Measurements from ENCODE around the gene CYP1A1. TPM values are rescaled to one million over a fixed set of nuclear protein-coding genes. Genes with fewer than 3 reads are reported as not detected.

The CYP1A1 gene
- total RNA-seq, 1 donor from 2014 or later: 0.38 TPM

DNA sequence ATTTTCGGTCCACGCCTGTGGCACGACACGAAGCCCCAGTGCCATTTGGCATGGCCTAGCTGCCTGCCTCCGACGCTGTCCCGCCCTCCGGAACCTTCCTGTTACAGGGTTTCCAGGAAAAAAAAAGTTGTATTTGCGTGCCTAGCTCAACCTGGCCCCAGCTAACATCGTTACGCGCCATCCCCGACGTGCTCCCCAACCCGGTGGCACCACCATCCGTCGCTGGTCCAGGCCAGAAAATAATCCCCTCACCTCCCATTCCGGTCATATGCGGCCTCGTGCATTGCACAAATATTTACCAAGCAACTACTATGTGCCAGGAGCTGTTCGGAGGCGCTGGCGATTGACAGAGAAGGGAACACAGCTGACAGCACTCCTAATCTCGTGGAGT lies 1.4 kb upstream of the CYP1A1 start:
- TF ChIP-seq, protein P1, sequence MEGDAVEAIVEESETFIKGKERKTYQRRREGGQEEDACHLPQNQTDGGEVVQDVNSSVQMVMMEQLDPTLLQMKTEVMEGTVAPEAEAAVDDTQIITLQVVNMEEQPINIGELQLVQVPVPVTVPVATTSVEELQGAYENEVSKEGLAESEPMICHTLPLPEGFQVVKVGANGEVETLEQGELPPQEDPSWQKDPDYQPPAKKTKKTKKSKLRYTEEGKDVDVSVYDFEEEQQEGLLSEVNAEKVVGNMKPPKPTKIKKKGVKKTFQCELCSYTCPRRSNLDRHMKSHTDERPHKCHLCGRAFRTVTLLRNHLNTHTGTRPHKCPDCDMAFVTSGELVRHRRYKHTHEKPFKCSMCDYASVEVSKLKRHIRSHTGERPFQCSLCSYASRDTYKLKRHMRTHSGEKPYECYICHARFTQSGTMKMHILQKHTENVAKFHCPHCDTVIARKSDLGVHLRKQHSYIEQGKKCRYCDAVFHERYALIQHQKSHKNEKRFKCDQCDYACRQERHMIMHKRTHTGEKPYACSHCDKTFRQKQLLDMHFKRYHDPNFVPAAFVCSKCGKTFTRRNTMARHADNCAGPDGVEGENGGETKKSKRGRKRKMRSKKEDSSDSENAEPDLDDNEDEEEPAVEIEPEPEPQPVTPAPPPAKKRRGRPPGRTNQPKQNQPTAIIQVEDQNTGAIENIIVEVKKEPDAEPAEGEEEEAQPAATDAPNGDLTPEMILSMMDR (IDR thresholded peaks at IDR 0.05): no peak
- Histone ChIP-seq H3K4me3 (peak overlapping the region; percentile 75), H3K36me3 (no peaks in the 10 kb centered on the region), H3K4me1 (peaks cover 17% of the 10 kb centered on the region), H3K27ac (peak overlapping the region; percentile 75), H3K9me3 (no peaks in the 10 kb centered on the region), H3K27me3 (ENCODE audit: low read depth) (peaks cover 10% of the 10 kb centered on the region)
- no peak for DNase-seq
- ATAC-seq: no peak
- intact Hi-C loops (cut with DNase I): no loop called here

DNA sequence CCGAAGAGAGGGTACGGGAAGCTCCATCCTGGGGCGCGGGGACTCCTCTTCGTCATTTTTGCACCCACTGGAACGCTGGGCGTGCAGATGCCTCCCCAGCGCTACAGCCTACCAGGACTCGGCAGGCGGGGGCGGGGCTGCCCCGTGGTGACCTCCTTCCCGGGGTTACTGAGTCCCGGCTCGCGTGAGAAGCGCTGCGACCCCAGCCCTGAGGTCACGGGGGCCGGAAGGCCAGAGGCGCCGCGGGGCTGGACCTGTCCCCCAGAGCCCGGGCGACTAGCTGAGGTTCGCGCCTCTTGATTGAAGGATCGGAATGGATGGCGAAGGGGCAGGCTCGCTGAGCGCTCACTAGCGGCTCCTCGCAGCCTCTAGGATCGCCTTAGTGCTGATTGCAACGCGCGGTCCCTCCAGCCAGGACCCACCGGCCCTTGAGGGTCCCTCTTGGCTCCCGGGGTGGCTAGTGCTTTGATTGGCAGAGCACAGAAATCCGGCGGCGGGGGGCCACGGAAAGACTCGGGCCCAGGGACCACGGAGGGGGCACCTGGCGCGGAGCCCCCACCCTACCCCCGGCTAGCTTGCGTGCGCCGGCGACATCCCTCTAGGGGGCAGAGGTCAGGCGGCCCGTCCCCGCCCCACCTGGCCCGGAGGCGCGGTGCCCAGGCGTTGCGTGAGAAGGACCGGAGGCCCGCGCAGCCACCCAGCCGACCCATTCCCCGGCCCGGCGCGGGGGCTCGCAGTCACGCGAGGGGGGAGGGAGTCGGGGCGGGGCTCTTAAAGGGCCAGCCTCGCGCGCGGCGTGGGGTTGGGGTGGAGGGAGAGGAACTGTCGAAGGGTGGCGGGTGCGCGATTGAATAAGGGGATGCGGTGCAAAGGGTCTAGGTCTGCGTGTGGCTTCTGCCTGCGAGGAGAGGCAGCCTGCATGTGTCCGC lies 781 bp upstream of the CYP1A1 start:
- peak overlapping the region; percentile 75 for H3K27ac ChIP-seq
- intact Hi-C loops (cut with DNase I): no loop called here
- peaks cover 10% of the 10 kb centered on the region for H3K27me3 ChIP-seq (ENCODE audit: low read depth)
- H3K9me3 ChIP-seq: no peaks in the 10 kb centered on the region
- peak; percentile 75 to 79 for ATAC-seq
- peaks cover 17% of the 10 kb centered on the region for H3K4me1 ChIP-seq
- H3K4me3 ChIP-seq: peak overlapping the region; percentile 75
- DNase-seq: peak; percentile 74
- TF ChIP-seq, protein P1 (IDR thresholded peaks at IDR 0.05): no peak
- no peaks in the 10 kb centered on the region for H3K36me3 ChIP-seq

DNA sequence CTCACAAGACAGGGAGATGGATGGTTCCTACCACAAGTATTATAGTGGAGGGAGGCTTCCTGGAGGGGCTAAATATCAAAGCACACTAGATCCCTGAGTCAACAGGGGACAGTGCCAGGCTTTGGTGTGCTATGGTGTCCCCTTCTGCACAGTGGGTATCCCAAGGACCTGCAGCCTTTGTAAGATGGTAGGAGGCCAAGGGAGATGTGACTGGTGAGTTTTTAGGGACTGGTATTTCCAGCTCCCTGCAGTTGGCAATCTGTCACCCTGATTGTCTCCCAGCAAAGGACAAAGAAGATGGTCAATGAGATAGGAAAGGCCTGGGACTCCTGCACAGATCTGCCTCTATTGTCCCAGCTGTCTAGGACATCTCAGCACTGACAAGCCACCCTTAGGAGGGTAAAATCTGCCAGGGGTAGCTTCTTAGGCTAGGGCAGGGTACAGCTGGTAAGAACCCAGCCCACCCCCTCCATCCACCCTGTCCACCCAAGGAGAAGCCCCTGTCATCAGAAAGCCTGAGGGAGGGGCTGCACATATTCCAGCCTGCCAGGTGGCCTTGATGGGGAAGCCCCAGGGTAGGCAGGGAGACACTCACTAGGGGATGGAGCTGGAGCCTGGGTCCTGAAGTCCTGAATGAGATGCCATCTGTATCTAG lies 631 bp downstream of the CYP1A1 start:
- Histone ChIP-seq H3K9me3 (no peaks in the 10 kb centered on the region), H3K27me3 (ENCODE audit: low read depth) (peaks cover 10% of the 10 kb centered on the region), H3K4me3 (no peak overlapping the region), H3K4me1 (peaks cover 17% of the 10 kb centered on the region), H3K27ac (no peak overlapping the region), H3K36me3 (no peaks in the 10 kb centered on the region)
- TF ChIP-seq, protein P1 (IDR thresholded peaks at IDR 0.05): no peak
- no peak for ATAC-seq
- no peak for DNase-seq
- intact Hi-C loops (cut with DNase I): no loop called here

DNA sequence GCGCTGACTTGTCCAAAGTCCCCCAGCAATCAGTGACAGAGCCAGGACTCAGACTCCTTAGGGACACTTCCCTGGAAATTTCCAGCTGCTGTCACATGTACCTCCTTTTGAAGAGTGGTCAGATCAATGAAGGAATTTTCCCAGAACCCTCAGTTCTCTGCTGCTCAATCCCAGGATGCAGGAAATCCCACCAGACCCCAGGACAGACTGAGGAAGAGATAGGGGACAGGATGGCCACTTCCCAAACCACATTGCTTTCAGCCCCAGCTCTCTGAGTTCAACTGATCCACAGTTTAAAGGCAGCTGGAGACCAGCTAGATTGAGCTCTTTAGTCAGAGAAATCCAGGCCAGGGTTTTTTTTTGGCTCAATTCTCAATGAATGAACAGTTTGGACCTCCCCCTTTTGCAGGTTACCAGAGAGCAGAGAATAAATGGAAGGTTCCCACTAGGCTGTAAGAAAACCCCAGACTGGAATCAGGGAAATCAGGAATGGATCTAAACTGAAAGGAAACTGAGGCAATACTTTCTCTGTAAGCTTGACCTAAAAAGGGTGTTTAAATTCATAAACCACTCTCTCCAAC lies 1.5 kb downstream of the CYP1A1 start:
- TF ChIP-seq, protein P1 (IDR thresholded peaks at IDR 0.05): no peak
- H3K27me3 ChIP-seq (ENCODE audit: low read depth): peaks cover 10% of the 10 kb centered on the region
- no peak overlapping the region for H3K27ac ChIP-seq
- H3K9me3 ChIP-seq: no peaks in the 10 kb centered on the region
- intact Hi-C loops (cut with DNase I): no loop called here
- DNase-seq: no peak
- ATAC-seq: peak in 1 of 2 donors; percentile 57
- no peak overlapping the region for H3K4me3 ChIP-seq
- peaks cover 17% of the 10 kb centered on the region for H3K4me1 ChIP-seq
- H3K36me3 ChIP-seq: no peaks in the 10 kb centered on the region

DNA sequence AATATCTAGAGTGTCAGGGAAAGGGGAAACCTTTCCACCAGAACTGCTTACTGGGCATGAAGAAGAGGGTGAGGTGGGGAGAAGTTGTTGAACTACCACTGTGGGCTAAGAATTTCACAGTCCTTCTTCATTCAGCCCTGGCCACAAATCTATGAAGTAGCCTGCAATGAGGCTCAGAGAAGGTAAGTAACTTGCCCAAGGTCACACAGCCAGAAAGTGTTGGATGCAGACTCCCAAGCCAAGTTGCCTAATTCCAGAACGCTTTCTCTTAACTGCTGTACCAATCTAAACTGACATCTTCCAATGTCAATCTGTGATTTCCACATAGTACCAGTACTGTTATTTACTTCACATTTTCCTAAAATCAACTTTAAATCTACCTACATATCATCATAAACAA lies 2.1 kb downstream of the CYP1A1 start:
- ATAC-seq: no peak
- H3K4me3 ChIP-seq: no peak overlapping the region
- no peak overlapping the region for H3K27ac ChIP-seq
- peaks cover 17% of the 10 kb centered on the region for H3K4me1 ChIP-seq
- no peaks in the 10 kb centered on the region for H3K36me3 ChIP-seq
- H3K27me3 ChIP-seq (ENCODE audit: low read depth): peaks cover 10% of the 10 kb centered on the region
- intact Hi-C loops (cut with DNase I): no loop called here
- TF ChIP-seq, protein P1 (IDR thresholded peaks at IDR 0.05): no peak
- DNase-seq: no peak
- no peaks in the 10 kb centered on the region for H3K9me3 ChIP-seq
